Uterus (tissue), 4 donors: ENCODE data around the gene AGBL4. TPM values are rescaled to one million over a fixed set of nuclear protein-coding genes. Genes with fewer than 3 reads are reported as not detected.

Source experiments
- DNase-seq, 2 donors: peaks; one replicate each; pipeline ENCODE4 v3.0.0-alpha.2; 2019 to 2020
- H3K27ac ChIP-seq, 2 donors: fragments of 200-600 bp; sonication (generic); 1 replicate in 1 of 2; 2 replicates in 1 of 2; pipeline ENCODE4 v1.5.1; 2016 to 2018
- H3K27me3 ChIP-seq, 2 donors: fragments of 200-600 bp; sonication (generic); one replicate each; pipeline ENCODE4 v1.5.1; 2018 to 2019; ENCODE audit warnings: control low read depth in 1 of 2
- H3K36me3 ChIP-seq, 2 donors: fragments of 200-600 bp; sonication (generic); one replicate each; pipeline ENCODE4 v1.5.1; 2019; ENCODE audit warnings: control low read depth in 1 of 2
- H3K4me1 ChIP-seq, 2 donors: fragments of 200-600 bp; sonication (generic); one replicate each; pipeline ENCODE4 v1.5.1; 2018 to 2019; ENCODE audit warnings: control low read depth in 1 of 2
- H3K4me3 ChIP-seq, 2 donors: fragments of 200-600 bp; sonication (generic); 1 replicate in 1 of 2; 2 replicates in 1 of 2; pipeline ENCODE4 v1.5.1; 2018 to 2019; ENCODE audit warnings: mild to moderate bottlenecking in 1 of 2
- H3K9me3 ChIP-seq, 2 donors: fragments of 200-600 bp; sonication (generic); one replicate each; pipeline ENCODE4 v1.5.1; 2019; ENCODE audit warnings: control low read depth in 1 of 2
- CTCF ChIP-seq, 4 experiments: fragments of 200-600 bp in 2 of 4; fragments of 450-650 bp in 2 of 4; sonication (generic) in 2 of 4; IDR thresholded peaks; one replicate each; pipeline ENCODE4 v1.5.1; 2016 to 2019; ENCODE audit warnings: antibody characterized with exemption in 4 of 4, mild to moderate bottlenecking in 2 of 4, moderate library complexity in 1 of 4
- POLR2A ChIP-seq, 2 donors: fragments of 450-650 bp; IDR thresholded peaks; one replicate each; pipeline ENCODE4 v1.6.1; 2016; ENCODE audit warnings: antibody characterized with exemption in 2 of 2, mild to moderate bottlenecking in 1 of 2, moderate library complexity in 1 of 2
- intact Hi-C: fragments of 100-400 bp; cut with DNase I; formaldehyde crosslinking; loops from one replicate; pipeline ENCODE4 v1.15.1; 2023; ENCODE audit warnings: low total_unique reads
- total RNA-seq, 4 donors: library from RNA; depleted of rRNA in 3 of 4; stranded (reverse); fragments of >200 nt in 3 of 4; gene quantifications; one replicate each; pipeline versions ENCODE4 v1.1.0 to v1.2.4, GENCODE V29; 2014 to 2023
- donor health status: DM: yes; HTN: yes; CAD: no.

AGBL4 gene
- total RNA-seq, 4 donors from 2014 or later = 0.85 to 1.9 TPM; not detected in 2

GRCh38 chr1:48873944-48874343 is 1149.8 kb downstream of the AGBL4 start:
- H3K4me1 ChIP-seq = no peaks in the 10 kb centered on the region
- no peak overlapping the region for H3K27ac ChIP-seq
- H3K9me3 ChIP-seq = no peaks in the 10 kb centered on the region
- TF ChIP-seq CTCF (IDR thresholded peaks at IDR 0.05) = no peak
- no peak for TF ChIP-seq POLR2A (IDR thresholded peaks at IDR 0.05)
- H3K36me3 ChIP-seq = no peaks in the 10 kb centered on the region
- intact Hi-C loops = no loop called here
- H3K27me3 ChIP-seq = no peaks in the 10 kb centered on the region
- DNase-seq = no peak
- no peak overlapping the region for H3K4me3 ChIP-seq

DNA sequence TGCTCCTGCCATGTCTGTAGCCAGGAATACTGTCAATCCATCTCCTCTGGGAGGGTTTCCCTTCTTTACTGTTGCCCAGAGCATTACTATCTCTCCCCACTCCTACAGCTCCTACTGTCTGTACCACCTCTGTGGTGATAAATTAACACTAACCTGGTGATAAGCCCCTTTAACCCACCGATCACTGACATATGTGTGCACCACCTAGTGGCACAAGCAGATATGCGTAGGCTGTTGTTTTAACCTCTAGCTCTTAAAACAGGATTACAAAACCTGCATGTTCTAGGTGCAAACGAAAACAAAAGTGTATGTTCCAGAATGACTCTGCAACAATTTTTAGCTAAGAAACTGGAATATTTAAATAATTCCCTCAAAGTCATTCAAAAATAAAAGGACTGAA is 1153.2 kb downstream of the AGBL4 start:
- Histone ChIP-seq H3K4me3 (no peak overlapping the region), H3K9me3 (no peaks in the 10 kb centered on the region), H3K36me3 (no peaks in the 10 kb centered on the region), H3K27me3 (no peaks in the 10 kb centered on the region), H3K27ac (no peak overlapping the region), H3K4me1 (no peaks in the 10 kb centered on the region)
- TF ChIP-seq POLR2A (IDR thresholded peaks at IDR 0.05) = no peak
- DNase-seq = no peak
- intact Hi-C loops = no loop called here

- Histone ChIP-seq H3K36me3 (no peaks in the 10 kb centered on the region), H3K27ac (no peak overlapping the region), H3K9me3 (no peaks in the 10 kb centered on the region), H3K4me1 (no peaks in the 10 kb centered on the region), H3K27me3 (no peaks in the 10 kb centered on the region), H3K4me3 (no peak overlapping the region)
- DNase-seq = no peak
- TF ChIP-seq POLR2A (IDR thresholded peaks at IDR 0.05) (no peak), CTCF (IDR thresholded peaks at IDR 0.05) (no peak)
- intact Hi-C loops = no loop called here
These were observed 1154.4 kb downstream of the AGBL4 start for GRCh38 chr1:48869116-48869893.

GRCh38 chr1:48864913-48865312 is 1158.8 kb downstream of the AGBL4 start:
- intact Hi-C loops = no loop called here
- no peak for DNase-seq
- no peak overlapping the region for H3K4me3 ChIP-seq
- TF ChIP-seq POLR2A (IDR thresholded peaks at IDR 0.05) = no peak
- TF ChIP-seq CTCF (IDR thresholded peaks at IDR 0.05) = no peak
- H3K9me3 ChIP-seq = no peaks in the 10 kb centered on the region
- H3K4me1 ChIP-seq = no peaks in the 10 kb centered on the region
- no peaks in the 10 kb centered on the region for H3K36me3 ChIP-seq
- H3K27ac ChIP-seq = no peak overlapping the region
- no peaks in the 10 kb centered on the region for H3K27me3 ChIP-seq

- Histone ChIP-seq H3K36me3 (no peaks in the 10 kb centered on the region), H3K9me3 (no peaks in the 10 kb centered on the region), H3K27ac (no peak overlapping the region), H3K4me3 (no peak overlapping the region), H3K4me1 (no peaks in the 10 kb centered on the region), H3K27me3 (no peaks in the 10 kb centered on the region)
- DNase-seq = no peak
- TF ChIP-seq POLR2A (IDR thresholded peaks at IDR 0.05) (no peak), CTCF (IDR thresholded peaks at IDR 0.05) (no peak)
- intact Hi-C loops = no loop called here
These were observed 1164.3 kb downstream of the AGBL4 start for GRCh38 chr1:48859456-48859855.
